Skin epidermis (tissue), 12 donors: ENCODE results near the gene GCNT2.
A peak's percentile ranks its signal among the peaks of the same experiment; 100 is the strongest.
"Not testable (repeated sequence)": the region's sequence is repeated elsewhere in the genome, so short reads cannot be mapped to it uniquely, and the experiment has no call there.

ENCODE experiments used
- H3K27ac ChIP-seq, 21 experiments: fragments of 200-600 bp; sonication (generic) in 11 of 21; one replicate each; pipeline ENCODE4 v1.5.0; 2020; ENCODE audit warnings: mild to moderate bottlenecking in 3 of 21, inconsistent platforms in 2 of 21, moderate library complexity in 2 of 21
- H3K4me3 ChIP-seq, 7 experiments: fragments of 200-600 bp; sonication (generic) in 2 of 7; one replicate each; pipeline ENCODE4 v1.5.0; 2020; ENCODE audit warnings: inconsistent platforms in 2 of 7, mild to moderate bottlenecking in 2 of 7, moderate library complexity in 1 of 7

The GCNT2 gene

GRCh38 chr6:10521104-10521808 lies at the start of gene GCNT2:
GCNT2 (plus strand) TSS chr6:10521351; CDS start chr6:10528912, 7,561 bp downstream.
- Histone ChIP-seq H3K27ac (peak within 1 kb of the TSS in 16 of 21 experiments; percentile 7 to 77 (median 56)), H3K4me3 (peak within 1 kb of the TSS in 1 of 7 experiments; percentile 17)

GRCh38 chr6:10472634-10473033 lies 48.5 kb upstream of the GCNT2 start:
- Histone ChIP-seq H3K27ac (no peak overlapping the region), H3K4me3 (no peak overlapping the region)

DNA sequence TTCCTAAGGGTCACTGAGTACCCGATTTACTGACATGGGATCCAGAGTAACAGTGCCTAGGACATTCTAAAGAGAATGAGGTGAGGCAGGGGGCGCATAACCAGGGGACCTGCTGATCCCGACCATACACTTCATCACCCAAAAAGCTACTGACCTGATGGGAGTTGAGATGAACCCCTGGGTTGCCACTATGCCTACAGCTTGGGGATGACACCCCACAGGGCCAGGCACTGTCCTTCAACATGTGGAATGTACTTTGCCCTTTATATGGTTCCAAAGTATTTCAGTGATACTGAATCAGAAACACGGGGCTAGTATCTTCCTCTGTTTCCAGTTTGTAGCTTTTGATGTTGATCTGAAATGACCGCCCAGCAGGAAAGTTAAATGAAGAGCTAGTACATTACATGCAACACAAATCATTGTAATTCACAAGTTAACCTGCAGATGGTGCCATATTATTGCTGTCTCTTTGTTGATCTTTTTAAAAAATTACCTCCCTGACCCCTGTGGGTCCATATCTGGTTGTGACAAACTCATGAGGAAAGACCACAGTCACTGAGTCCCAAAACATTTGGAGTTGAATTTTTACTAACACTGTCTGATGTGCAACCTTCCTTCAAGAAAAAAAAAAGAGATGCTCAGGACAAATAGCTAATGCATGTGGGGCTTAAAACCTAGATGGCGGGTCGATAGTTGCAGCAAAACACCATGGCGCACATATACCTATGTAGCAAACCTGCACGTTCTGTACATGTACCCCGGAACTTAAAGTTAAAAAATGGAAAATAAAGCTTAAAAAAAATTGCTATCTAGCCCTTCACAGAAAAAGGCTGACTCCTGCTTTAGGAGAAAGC lies 42.7 kb upstream of the GCNT2 start:
- Histone ChIP-seq H3K4me3 (no peak overlapping the region), H3K27ac (no peak overlapping the region)

- Histone ChIP-seq H3K4me3 (no peak overlapping the region), H3K27ac (no peak overlapping the region)
Observed at GRCh38 chr6:10479939-10480700, 41.0 kb upstream of the GCNT2 start.

- no peak overlapping the region for H3K27ac ChIP-seq
- no peak overlapping the region for H3K4me3 ChIP-seq
Observed at GRCh38 chr6:10481101-10481500, 40.0 kb upstream of the GCNT2 start.

- Histone ChIP-seq H3K4me3 (peak overlapping the region in 1 of 7 experiments; percentile 14), H3K27ac (no peak overlapping the region)
Observed at GRCh38 chr6:10482636-10483257, 38.4 kb upstream of the GCNT2 start.

DNA sequence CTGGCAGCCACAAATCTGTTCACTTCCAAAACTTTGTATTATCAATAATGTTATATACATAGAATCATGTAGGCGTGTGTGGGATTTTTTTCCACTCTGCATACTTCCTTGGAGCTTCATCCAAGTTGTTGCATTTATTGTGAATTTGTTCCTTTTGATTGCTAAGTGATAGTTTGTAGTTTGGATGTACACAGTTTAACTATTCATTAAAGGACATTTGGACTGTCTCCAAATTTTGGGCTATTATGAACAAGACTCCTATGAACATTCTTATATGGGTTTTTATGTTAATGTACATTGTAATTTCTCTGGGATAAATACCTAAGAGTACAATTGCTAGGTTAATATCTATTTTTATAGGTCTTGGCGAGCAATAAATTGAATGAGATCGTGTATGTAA lies 36.2 kb upstream of the GCNT2 start:
- Histone ChIP-seq H3K4me3 (no peak overlapping the region), H3K27ac (no peak overlapping the region)

GRCh38 chr6:10485406-10485805 lies 35.7 kb upstream of the GCNT2 start:
- Histone ChIP-seq H3K27ac (no peak overlapping the region), H3K4me3 (no peak overlapping the region)

DNA sequence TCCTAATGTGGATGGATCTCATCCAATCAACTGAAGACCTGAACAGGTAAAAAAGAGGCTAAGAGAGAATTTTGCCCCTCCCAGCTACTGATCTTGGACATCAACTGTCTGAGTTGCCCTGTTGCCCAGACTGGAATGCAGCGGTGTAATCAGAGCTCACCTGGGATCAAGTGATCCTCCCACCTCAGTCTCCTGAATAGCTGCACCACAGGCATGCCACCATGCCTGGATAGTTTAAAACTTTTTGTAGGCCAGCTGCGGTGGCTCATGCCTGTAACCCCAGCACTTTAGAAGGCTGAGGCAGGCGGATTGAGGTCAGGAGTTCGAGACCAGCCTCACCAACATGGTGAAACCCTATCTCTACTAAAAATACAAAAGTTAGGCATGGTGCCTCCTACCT lies 34.9 kb upstream of the GCNT2 start:
- no peak overlapping the region for H3K4me3 ChIP-seq
- no peak overlapping the region for H3K27ac ChIP-seq

- not testable (repeated sequence) for H3K4me3 ChIP-seq, H3K27ac ChIP-seq
Observed at GRCh38 chr6:10486944-10487588, 34.1 kb upstream of the GCNT2 start.

GRCh38 chr6:10487668-10488327 lies 33.4 kb upstream of the GCNT2 start:
- H3K4me3 ChIP-seq, result no peak overlapping the region
- no peak overlapping the region for H3K27ac ChIP-seq

- Histone ChIP-seq H3K4me3 (no peak overlapping the region), H3K27ac (no peak overlapping the region)
Observed at GRCh38 chr6:10491463-10491862, 29.7 kb upstream of the GCNT2 start.

GRCh38 chr6:10491905-10492304 lies 29.2 kb upstream of the GCNT2 start:
- not testable (repeated sequence) for H3K4me3 ChIP-seq, H3K27ac ChIP-seq

DNA sequence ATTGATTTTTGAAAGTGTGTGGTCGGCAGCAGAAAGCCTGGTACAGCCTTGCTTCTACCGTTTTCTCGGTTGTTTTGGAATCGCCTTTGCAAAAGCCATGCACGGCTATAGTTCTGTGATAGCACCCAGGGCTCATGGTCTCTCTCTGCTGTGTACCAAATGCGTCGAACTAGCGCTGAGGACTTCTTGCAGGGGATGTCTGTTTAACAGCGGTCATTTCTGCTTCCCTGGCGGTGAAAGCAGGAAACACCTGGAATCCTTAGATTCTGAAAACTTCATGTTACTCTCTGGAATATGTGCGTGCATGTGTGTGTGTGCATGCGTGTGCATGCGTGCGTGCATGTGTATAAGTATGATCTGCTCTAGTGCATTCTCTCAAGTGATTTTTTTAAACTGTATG lies 26.1 kb upstream of the GCNT2 start:
- Histone ChIP-seq H3K4me3 (no peak overlapping the region), H3K27ac (no peak overlapping the region)

DNA sequence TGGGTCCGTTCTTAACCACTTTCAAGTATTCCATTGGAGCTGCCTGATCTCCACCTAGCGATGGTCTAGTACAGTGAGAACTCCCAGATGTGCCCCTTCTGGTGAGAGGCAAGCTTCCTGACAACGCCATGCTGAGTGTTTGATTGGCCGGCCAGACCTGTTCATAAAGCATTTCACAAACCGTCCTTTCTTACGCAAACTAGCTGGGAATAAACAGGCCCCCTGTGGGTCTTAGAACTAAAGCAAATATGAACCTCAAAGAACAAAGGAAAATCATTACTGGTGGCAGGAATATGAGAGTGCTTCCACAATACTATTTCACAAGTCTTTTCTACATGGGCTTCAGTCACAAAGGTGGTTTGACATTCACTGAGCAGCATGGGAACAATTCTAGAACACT lies 15.6 kb upstream of the GCNT2 start:
- Histone ChIP-seq H3K4me3 (no peak overlapping the region), H3K27ac (no peak overlapping the region)

DNA sequence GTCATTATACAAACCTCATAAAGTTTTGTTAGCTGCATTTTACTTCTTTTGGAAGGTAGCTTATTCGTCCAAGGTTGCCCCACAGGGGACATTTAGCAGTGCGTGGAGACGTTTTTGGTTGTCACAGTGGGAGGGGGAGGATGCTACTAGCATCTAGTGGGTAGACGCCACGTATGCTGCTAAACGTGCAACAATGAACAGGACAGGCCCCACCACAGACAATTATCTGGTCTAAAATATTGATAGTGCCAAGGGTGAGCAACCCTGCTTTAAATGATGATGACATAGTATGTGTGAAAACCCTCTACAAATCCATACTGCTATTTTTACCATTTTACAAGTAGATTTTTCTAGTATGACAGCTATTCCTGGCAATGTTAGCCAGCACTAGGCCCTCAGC lies 13.9 kb upstream of the GCNT2 start:
- H3K27ac ChIP-seq, result peak overlapping the region in 1 of 21 experiments; percentile 7
- H3K4me3 ChIP-seq, result no peak overlapping the region

DNA sequence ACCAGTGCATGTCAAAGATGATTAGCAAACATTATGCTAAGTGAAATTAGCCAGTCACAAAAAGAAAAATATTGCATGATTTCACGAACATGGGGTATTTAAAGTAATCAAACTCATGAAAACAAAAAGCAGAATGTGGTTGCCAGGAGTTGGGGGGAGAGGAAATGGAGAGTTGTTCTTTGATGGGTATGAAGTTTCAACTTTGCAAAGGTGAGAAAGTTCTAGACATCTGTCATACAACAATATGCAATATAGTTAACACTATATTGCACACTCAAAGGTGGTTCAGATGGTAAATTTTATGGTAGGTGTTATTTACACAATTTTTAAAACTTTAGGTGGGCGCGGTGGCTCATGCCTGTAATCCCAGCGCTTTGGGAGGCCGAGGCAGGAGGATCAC lies 13.4 kb upstream of the GCNT2 start:
- Histone ChIP-seq H3K4me3 (no peak overlapping the region), H3K27ac (peak overlapping the region in 1 of 21 experiments; percentile 7)

DNA sequence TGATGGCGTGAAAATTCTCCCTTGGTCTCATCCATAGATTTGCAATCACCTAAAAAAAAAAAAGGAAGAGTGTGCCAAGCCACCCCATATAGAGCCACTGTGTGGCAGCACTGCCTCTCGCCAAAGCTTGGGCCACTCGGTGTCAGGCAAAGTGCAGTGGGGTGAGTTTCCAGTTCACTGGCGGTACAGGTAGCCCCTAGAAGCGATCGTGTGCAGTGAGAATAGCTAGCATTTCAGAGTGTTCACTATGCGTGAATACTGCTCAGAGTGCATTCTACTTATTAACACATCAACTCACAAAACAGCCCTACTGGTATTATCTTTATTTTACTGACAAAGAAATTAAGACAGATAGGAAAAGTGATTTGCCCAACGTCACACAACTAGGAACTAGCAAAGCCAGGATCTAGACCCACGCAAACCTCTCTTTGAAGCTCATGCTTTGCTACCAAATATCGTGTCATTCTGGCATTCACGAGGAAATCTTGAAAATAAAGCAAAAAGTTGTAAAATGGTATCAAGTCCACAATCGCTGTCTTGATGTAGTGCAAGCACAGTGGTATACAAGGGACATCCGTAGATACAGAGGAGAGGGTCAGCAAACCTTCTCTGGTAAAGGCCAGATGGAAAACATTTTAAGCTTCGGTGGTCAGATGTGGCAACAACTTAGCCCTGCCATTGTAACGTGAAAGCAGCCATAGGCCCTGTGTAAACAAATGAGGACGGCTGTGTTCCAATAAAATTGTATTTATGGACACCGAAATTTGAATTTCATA lies 10.4 kb upstream of the GCNT2 start:
- Histone ChIP-seq H3K4me3 (no peak overlapping the region), H3K27ac (no peak overlapping the region)
